GM19238 (cell line): Measurements from ENCODE around the gene CEP85L.
"Not testable (repeated sequence)": the region's sequence is repeated elsewhere in the genome, so short reads cannot be mapped to it uniquely, and the experiment has no call there.

Experiments
- DNase-seq: peaks from one replicate; pipeline ENCODE4 v3.0.0; 2011; ENCODE audit warnings: low spot score; ENCODE audit not compliant: insufficient read length

Gene CEP85L

DNA sequence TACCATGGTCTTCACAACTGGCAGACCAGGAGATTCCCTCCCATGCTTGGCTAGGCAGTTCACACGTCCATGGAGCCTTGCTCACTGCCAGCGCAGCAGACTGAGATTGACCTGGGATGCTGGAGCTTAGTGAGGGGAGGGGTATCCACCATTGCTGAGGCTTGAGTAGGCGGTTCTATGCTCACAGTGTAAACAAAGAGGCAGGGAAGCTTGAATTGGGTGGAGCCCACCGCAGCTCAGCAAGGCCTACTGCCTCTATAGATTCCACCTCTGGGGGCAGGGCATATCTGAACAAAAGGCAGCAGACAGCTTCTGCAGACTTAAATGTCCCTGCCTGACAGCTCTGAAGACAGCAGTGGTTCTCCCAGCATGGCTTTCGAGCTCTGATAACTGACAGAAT lies 230.1 kb downstream of the CEP85L start:
- DNase-seq, result not testable (repeated sequence)

DNA sequence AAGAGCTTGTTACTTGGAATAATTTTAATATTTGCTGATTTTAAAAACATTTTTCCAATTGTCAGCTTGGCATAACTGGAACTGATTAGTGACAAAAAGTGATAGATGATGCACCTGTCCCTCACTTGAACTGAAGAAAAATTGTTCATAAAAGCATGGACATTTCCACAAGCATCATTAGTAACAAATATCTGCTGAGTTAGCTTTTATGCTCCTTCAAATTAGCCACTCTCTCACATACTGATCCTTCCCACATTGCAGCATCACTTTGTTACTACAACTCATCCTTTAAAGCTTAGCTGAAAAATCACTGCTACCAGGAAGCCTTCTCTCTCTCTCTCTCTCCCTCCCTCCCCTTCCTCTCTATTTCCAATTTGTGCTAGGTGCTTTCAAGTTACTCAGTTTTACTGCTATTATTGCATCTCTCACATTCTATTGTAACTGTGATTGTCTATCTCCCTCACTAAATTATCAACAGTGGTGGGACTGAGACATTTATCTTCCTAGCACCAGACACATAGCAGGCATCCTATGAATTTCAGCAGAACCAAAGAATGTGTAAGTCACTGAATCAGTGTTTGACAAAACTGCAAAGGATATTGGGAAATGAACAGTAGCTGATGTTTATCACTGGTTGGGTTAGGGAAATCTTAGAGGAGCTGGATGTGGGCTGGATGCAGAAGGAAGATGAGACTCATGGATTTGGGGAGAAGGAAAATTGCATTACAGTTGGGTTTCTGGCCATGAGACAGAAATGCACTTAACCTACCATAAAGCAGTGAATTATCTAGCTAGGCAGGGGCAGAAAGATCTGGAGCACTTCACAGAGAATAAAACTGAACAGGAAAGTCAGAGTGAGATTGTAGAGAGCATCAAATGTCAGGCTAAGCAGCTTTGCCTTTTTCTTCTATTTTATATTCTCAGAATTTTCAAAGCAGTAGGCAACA lies 231.7 kb downstream of the CEP85L start:
- DNase-seq, result no peak
